ENCODE measurements around the gene ADAMTSL3. TPM values are rescaled to one million over a fixed set of nuclear protein-coding genes. Genes with fewer than 3 reads are reported as not detected.
"Not testable (repeated sequence)": the region's sequence is repeated elsewhere in the genome, so short reads cannot be mapped to it uniquely, and the experiment has no call there.

ADAMTSL3 gene
- total RNA-seq, 3 donors from 2014 or later = not detected

DNA sequence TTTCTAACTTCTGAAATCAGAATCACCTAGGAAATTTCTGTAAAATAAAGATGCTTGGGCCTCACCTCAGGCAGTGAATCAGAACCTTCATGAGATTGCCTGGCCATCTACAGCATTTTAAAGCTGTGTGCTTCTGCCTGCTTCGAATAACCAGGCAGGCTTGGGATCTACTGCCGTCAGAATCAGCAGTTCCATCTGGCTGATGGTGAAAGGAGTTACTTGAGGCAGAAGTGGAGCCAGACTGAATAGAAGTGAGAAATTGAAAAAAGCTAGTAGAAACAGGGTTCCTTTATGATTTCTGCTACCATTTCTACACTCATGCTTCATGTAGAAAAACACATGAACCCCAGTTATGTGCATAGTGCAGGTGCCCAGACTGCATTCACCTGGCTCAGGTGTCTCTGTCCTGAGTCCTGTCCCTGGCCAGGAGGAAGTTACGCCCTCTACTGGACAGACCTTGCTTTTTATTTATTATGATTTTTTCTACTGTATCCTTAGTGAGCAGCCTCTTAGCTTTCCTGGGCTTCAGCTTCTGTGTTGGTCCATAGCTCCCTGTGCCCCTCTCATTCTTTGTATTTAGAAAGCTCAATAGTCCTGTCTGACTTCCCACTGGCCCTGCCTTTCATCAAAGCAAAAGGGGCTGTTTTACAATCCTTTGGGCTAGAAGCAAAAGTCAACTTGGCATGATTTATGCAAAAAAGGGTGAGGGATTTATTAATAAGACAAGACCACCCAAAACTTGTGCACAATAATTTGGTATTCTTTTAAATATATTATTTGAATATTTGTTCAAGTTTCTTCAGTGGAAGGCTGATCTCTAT is 380.9 kb downstream of the ADAMTSL3 start:
- no peak for ATAC-seq
- DNase-seq = no peak
- H3K27me3 Mint-ChIP-seq (ENCODE audit: low read depth) = peaks cover 14% of the 10 kb centered on the region
- H3K36me3 Mint-ChIP-seq (ENCODE audit: insufficient read depth) = no peaks in the 10 kb centered on the region
- no peaks in the 10 kb centered on the region for H3K9me3 Mint-ChIP-seq
- no peak overlapping the region for H3K4me3 Mint-ChIP-seq
- no peaks in the 10 kb centered on the region for H3K4me1 Mint-ChIP-seq (ENCODE audit: low read depth)

DNA sequence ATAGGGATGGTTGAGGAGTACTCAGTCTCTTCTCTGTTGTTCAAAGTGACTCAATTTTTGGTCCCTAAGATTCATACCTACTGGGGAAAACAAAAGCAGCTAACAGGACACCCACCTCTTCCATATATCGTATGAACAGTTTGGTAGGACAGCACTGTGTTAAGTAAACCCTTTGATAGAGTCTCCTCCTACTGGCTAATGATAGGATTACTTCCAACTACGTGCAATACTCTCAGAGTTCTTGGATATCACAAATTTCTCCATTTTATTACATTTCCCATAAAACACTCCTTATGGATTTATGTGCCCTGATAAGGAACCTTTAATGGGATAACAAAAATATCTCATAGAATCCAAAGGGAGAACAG is 381.5 kb downstream of the ADAMTSL3 start:
- no peaks in the 10 kb centered on the region for H3K4me1 Mint-ChIP-seq (ENCODE audit: low read depth)
- ATAC-seq (no peak), DNase-seq (no peak)
- no peak overlapping the region for H3K4me3 Mint-ChIP-seq
- H3K36me3 Mint-ChIP-seq (ENCODE audit: insufficient read depth) = no peaks in the 10 kb centered on the region
- peaks cover 19% of the 10 kb centered on the region for H3K27me3 Mint-ChIP-seq (ENCODE audit: low read depth)
- H3K9me3 Mint-ChIP-seq = no peaks in the 10 kb centered on the region

- Mint-ChIP-seq H3K4me1 (ENCODE audit: low read depth) (no peaks in the 10 kb centered on the region), H3K36me3 (ENCODE audit: insufficient read depth) (no peaks in the 10 kb centered on the region), H3K9me3 (no peaks in the 10 kb centered on the region), H3K4me3 (no peak overlapping the region), H3K27me3 (ENCODE audit: low read depth) (peaks cover 27% of the 10 kb centered on the region)
- no peak for DNase-seq
- ATAC-seq = no peak
These were observed 383.4 kb downstream of the ADAMTSL3 start for GRCh38 chr15:84037301-84037700.

DNA sequence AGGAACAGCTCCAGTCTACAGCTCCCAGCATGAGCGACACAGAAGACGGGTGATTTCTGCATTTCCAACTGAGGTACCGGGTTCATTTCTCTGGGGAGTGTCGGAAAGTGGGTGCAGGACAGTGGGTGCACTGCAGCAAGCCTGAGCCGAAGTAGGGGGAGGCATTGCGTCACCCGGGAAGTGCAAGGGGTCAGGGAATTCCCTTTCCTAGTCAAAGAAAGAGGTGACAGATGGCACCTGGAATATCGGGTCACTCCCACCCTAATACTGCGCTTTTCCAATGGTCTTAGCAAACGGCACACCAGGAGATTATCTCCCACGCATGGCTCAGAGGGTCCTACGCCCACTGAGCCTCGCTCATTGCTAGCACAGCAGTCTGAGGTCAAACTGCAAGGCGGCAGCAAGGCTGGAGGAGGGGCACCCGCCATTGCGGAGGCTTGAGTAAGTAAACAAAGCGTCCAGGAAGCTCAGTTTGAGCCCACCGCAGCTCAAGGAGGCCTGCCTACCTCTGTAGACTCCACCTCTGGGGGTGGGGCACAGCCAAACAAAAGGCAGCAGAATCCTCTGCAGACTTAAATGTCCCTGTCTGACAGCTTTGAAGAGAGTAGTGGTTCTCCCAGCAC is 388.6 kb downstream of the ADAMTSL3 start:
- H3K36me3 Mint-ChIP-seq (ENCODE audit: insufficient read depth); ATAC-seq; DNase-seq; H3K4me1 Mint-ChIP-seq (ENCODE audit: low read depth); H3K4me3 Mint-ChIP-seq: not testable (repeated sequence)
- Mint-ChIP-seq H3K27me3 (ENCODE audit: low read depth) (peaks cover 22% of the 10 kb centered on the region), H3K9me3 (peaks cover 17% of the 10 kb centered on the region)

DNA sequence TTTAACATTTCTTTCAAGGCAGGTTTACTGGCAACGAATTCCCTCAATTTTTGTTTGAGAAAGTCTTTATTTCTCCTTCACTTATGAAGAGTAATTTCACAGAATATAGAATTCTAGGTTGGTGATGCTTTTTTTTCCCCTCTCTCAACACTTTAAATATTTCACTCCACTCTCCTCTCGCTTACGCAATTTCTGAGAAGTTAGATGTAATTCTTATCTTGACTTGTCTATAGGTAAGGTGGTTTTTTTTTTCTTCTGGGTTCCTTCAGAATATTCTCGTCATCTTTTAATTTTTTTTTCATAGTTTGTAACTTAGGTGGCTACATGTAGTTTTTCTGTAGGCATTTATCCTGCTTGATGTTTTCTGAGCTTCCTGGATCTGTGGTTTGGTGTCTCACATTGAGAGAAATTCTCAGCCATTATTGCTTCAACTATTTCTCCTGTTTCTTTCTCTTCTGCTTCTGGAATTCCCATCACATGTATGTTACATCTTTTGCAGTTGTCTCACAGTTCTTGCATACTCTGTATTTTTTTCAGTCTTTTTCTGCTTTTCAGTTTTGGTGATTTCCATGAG is 392.2 kb downstream of the ADAMTSL3 start:
- Mint-ChIP-seq H3K27me3 (ENCODE audit: low read depth) (peaks cover 6% of the 10 kb centered on the region), H3K4me1 (ENCODE audit: low read depth) (no peaks in the 10 kb centered on the region), H3K4me3 (no peak overlapping the region), H3K9me3 (peaks cover 20% of the 10 kb centered on the region), H3K36me3 (ENCODE audit: insufficient read depth) (no peaks in the 10 kb centered on the region)
- no peak for ATAC-seq
- no peak for DNase-seq

GRCh38 chr15:84049480-84049879 is 395.6 kb downstream of the ADAMTSL3 start:
- not testable (repeated sequence) for ATAC-seq

DNA sequence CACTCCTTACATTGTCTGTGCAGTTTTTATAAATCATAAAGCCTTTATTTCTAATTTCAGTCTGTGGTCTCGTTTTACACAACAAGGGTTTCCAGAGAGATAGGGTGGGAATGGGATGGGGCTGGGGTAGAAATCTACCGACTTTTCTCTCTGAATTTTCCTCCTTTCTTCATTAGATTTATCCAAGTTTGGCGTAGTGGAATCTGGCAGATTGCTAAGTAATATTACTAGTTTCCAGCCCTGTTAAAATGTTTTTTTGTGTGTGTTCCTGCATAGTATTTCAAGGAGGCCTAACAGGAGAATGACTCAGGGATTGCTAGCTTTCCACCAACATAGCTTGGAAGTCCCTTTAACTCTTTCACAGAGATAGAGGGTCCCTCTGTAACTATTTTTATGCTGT is 396.2 kb downstream of the ADAMTSL3 start:
- H3K4me3 Mint-ChIP-seq = no peak overlapping the region
- DNase-seq = no peak
- no peaks in the 10 kb centered on the region for H3K36me3 Mint-ChIP-seq (ENCODE audit: insufficient read depth)
- no peak for ATAC-seq
- peaks cover 2% of the 10 kb centered on the region for H3K27me3 Mint-ChIP-seq (ENCODE audit: low read depth)
- peaks cover 20% of the 10 kb centered on the region for H3K9me3 Mint-ChIP-seq
- no peaks in the 10 kb centered on the region for H3K4me1 Mint-ChIP-seq (ENCODE audit: low read depth)

More at GRCh38 chr15:84049480-84049879, 395.6 kb downstream of the ADAMTSL3 start:
- not testable (repeated sequence) for H3K4me1 Mint-ChIP-seq (ENCODE audit: low read depth); H3K4me3 Mint-ChIP-seq; H3K27me3 Mint-ChIP-seq (ENCODE audit: low read depth); DNase-seq; H3K36me3 Mint-ChIP-seq (ENCODE audit: insufficient read depth)
- H3K9me3 Mint-ChIP-seq = peaks cover 20% of the 10 kb centered on the region

DNA sequence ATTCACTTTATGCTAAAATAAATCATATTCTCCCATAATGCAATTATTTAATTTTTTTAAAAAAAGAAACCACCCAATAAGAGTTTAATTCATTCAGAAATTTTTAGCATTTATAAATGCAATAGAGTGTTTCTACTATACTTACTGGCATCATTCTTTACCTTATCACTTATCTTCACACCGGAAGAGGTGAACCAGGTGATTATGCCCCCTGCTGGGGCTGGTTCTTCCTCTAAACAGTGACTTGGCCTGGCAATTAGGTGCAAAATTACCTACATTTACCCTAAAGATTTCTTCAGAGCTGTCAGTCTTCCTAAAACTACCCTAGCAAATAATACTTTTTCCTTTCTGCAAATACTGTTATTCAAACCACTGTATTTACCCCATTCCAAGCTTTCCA is 397.2 kb downstream of the ADAMTSL3 start:
- not testable (repeated sequence) for H3K36me3 Mint-ChIP-seq (ENCODE audit: insufficient read depth); H3K4me1 Mint-ChIP-seq (ENCODE audit: low read depth); H3K4me3 Mint-ChIP-seq; H3K27me3 Mint-ChIP-seq (ENCODE audit: low read depth); DNase-seq
- peak in 1 of 2 donors; percentile 55 for ATAC-seq
- H3K9me3 Mint-ChIP-seq = peaks cover 16% of the 10 kb centered on the region

GRCh38 chr15:84054544-84054943 is 400.6 kb downstream of the ADAMTSL3 start:
- not testable (repeated sequence) for H3K36me3 Mint-ChIP-seq (ENCODE audit: insufficient read depth); H3K4me1 Mint-ChIP-seq (ENCODE audit: low read depth); DNase-seq; H3K4me3 Mint-ChIP-seq; H3K27me3 Mint-ChIP-seq (ENCODE audit: low read depth); ATAC-seq
- peaks cover 19% of the 10 kb centered on the region for H3K9me3 Mint-ChIP-seq

DNA sequence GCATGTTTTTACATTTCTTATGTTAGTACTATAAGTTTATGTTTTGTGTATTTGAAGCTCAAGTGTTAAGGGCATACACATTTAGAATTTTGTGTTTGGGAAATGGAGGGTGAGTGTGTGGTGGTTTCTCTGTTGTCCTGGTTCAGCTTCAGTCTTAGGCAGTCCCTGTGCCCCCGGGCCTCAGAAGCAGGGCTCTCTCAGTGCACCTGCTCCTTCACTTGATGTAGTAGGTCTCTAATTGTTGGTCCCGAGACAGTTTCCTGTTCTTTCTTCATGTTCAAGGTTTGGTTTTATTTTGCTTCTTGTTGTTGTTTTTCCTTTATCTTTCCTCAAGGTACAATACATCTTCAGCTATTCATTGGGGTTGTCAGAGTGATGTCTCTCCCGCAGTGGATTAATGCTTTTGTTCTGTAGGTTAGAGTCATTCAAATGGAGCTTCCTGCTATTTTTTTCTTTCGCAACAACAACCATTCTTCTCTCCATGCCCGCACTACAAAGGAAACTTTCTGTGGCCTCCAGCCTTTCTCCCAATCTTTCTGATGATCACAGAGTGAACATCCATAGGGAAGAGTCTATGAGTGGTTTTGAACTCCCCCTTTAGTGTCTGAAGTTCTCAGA is 403.9 kb downstream of the ADAMTSL3 start:
- no peak for DNase-seq
- H3K4me3 Mint-ChIP-seq = no peak overlapping the region
- H3K36me3 Mint-ChIP-seq (ENCODE audit: insufficient read depth) = no peaks in the 10 kb centered on the region
- no peaks in the 10 kb centered on the region for H3K4me1 Mint-ChIP-seq (ENCODE audit: low read depth)
- no peak for ATAC-seq
- H3K9me3 Mint-ChIP-seq = peaks cover 20% of the 10 kb centered on the region
- peaks cover 5% of the 10 kb centered on the region for H3K27me3 Mint-ChIP-seq (ENCODE audit: low read depth)

- not testable (repeated sequence) for ATAC-seq; H3K36me3 Mint-ChIP-seq (ENCODE audit: insufficient read depth); DNase-seq; H3K27me3 Mint-ChIP-seq (ENCODE audit: low read depth); H3K4me3 Mint-ChIP-seq; H3K4me1 Mint-ChIP-seq (ENCODE audit: low read depth)
- peaks cover 10% of the 10 kb centered on the region for H3K9me3 Mint-ChIP-seq
These were observed 409.8 kb downstream of the ADAMTSL3 start for GRCh38 chr15:84063674-84064073.

- DNase-seq; H3K4me3 Mint-ChIP-seq; ATAC-seq; H3K36me3 Mint-ChIP-seq (ENCODE audit: insufficient read depth); H3K9me3 Mint-ChIP-seq; H3K4me1 Mint-ChIP-seq (ENCODE audit: low read depth): not testable (repeated sequence)
- peaks cover 25% of the 10 kb centered on the region for H3K27me3 Mint-ChIP-seq (ENCODE audit: low read depth)
These were observed 414.8 kb downstream of the ADAMTSL3 start for GRCh38 chr15:84068674-84069073.

DNA sequence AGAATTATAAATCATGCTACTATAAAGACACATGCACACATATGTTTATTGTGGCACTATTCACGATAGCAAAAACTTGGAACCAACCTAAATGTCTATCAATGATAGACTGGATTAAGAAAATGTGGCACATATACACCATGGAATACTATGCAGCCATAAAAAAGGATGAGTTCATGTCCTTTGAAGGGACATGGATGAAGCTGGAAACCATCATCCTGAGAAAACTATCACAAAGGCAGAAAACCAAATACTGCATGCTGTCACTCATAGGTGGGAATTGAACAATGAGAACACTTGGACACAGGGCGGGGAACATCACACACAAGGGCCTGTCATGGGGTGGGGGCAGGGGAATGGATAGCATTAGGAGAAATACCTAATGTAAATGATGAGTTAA is 424.1 kb downstream of the ADAMTSL3 start:
- H3K9me3 Mint-ChIP-seq; H3K4me3 Mint-ChIP-seq; H3K36me3 Mint-ChIP-seq (ENCODE audit: insufficient read depth); DNase-seq; ATAC-seq: not testable (repeated sequence)
- Mint-ChIP-seq H3K27me3 (ENCODE audit: low read depth) (peaks cover 71% of the 10 kb centered on the region), H3K4me1 (ENCODE audit: low read depth) (peaks cover 13% of the 10 kb centered on the region)

DNA sequence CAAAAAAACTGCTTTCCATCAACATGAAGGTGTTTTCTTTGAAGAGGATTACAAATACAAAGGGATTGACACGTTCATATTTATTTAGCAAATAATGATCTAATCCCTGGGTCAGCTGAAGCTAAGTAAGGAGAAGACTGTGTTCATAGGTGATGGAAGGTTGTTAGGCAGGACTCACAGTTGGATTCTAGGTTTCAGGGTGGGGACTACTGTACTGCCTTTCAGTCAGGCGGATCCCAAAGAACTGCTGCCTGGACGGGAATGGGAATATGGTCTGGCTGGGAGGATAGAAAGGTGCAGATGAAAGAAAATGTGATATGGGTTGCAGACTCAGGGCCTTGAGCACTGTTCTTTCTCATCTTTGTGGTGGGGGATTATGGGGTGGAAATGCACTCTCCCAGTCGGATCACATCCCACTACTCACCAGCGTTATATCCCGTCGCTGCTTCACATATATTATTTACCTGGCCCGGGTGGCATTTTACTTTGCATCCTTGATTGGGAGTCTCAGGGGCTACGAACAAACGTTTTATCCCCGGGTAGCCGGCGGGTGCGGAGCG is 425.5 kb downstream of the ADAMTSL3 start:
- Mint-ChIP-seq H3K27me3 (ENCODE audit: low read depth) (peaks cover 65% of the 10 kb centered on the region), H3K4me3 (peak overlapping the region; percentile 72), H3K4me1 (ENCODE audit: low read depth) (peaks cover 13% of the 10 kb centered on the region)
- not testable (repeated sequence) for H3K36me3 Mint-ChIP-seq (ENCODE audit: insufficient read depth); DNase-seq; ATAC-seq; H3K9me3 Mint-ChIP-seq

All from activated T-cell treated with anti-CD3 and anti-CD28 coated beads, Interleukin-2, amount 50 U/mL, for 4 hours (primary cell).